AG04449 (cell line): ENCODE data around the gene USB1.

ENCODE experiments used
- CTCF ChIA-PET: fragments of 350-600 bp; formaldehyde crosslinking; extraction: SDS; loops from one replicate; lab custom pipeline; 2021; ENCODE audit warnings: antibody characterized with exemption; lab: Yijun Ruan, JAX
- POLR2A ChIA-PET: fragments of 400-600, 350-600 bp; formaldehyde crosslinking; extraction: SDS; loops from one replicate; lab custom pipeline; 2020; ENCODE audit warnings: antibody characterized with exemption, inconsistent platforms; lab: Yijun Ruan, JAX
- DNase-seq: peaks from one replicate; pipeline ENCODE4 v3.0.0-alpha.2; 2010; ENCODE audit warnings: low read depth, low spot score
- H3K4me3 ChIP-seq: 2 replicates; pipeline ENCODE4 v1.5.1; 2011; ENCODE audit warnings: low read depth, mild to moderate bottlenecking, control low read depth, low read length
- CTCF ChIP-seq: IDR thresholded peaks from one replicate; pipeline ENCODE4 v1.5.1; 2011; ENCODE audit warnings: mild to moderate bottlenecking, moderate library complexity, low read length, control low read depth, inconsistent platforms; ENCODE audit not compliant: insufficient read depth; ENCODE audit errors: missing control alignments

Gene USB1

GRCh38 chr16:57994778-57995177 lies 6.4 kb upstream of the USB1 start:
- POLR2A ChIA-PET = no interaction called here
- CTCF ChIA-PET = interaction anchor here (1.0 to 7.6 kb wide), 3 partner anchors 21 to 238 kb away, joined by 3 to 34 read pairs (median 3); no protein-coding TSS in a partner anchor
- peak; percentile 45 for TF ChIP-seq CTCF
- no peak overlapping the region for H3K4me3 ChIP-seq
- DNase-seq = no peak

GRCh38 chr16:57995721-57996405 lies 5.3 kb upstream of the USB1 start:
- ChIA-PET CTCF (interaction anchor here (0.6 to 7.6 kb wide), 3 partner anchors 8 to 239 kb away, joined by 3 to 34 read pairs (median 4); no protein-coding TSS in a partner anchor), POLR2A (no interaction called here)
- DNase-seq = no peak
- no peak for TF ChIP-seq CTCF
- no peak overlapping the region for H3K4me3 ChIP-seq

- ChIA-PET POLR2A (no interaction called here), CTCF (interaction anchor here (0.6 to 11.4 kb wide), 4 partner anchors 8 to 239 kb away, joined by 3 to 161 read pairs (median 18); no protein-coding TSS in a partner anchor)
- H3K4me3 ChIP-seq = no peak overlapping the region
- no peak for TF ChIP-seq CTCF
- DNase-seq = no peak
These were observed 4.6 kb upstream of the USB1 start for GRCh38 chr16:57996406-57997175.

- ChIA-PET POLR2A (no interaction called here), CTCF (interaction anchor here (4.7 to 11.4 kb wide), 2 partner anchors 8 to 94 kb away, joined by 32 to 161 read pairs; no protein-coding TSS in a partner anchor)
These were observed 4.1 kb upstream of the USB1 start for GRCh38 chr16:57997176-57997527.

DNA sequence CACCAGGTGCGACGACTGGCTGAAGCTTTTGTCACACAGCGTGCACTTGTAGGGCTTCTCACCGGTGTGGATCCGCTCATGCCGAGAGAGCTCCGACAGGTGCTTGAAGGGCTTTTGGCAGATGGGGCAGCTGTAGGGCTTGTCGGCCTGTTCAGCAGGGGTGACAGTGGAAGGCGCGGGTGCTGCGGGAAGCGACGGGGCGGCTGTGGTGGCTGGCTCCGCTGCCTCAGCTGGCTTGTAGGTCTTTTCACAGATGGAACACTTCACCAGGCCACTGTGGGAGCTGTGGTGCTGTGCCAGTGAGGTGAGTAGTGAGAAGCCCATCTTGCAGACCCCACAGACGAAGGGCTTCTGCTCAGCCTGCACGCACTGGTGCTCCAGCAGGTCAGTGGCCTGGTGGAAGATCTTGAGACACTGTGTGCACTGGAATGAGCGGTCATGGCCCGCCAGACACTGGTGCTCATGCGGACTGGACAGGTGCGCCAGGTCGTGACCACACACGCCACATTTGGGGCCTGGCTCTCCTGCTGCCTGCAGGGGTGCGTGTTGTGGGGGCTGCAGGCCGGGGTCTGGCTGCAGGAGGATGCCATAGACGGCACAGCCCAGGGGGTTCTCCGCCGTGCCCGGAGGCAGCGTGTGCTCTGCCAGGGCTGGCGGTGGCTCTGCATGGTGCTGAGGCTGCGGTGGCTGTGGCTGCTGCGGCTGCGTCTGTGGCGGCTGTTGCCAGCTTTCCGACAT lies 3.5 kb upstream of the USB1 start:
- no peak for TF ChIP-seq CTCF
- ChIA-PET CTCF (interaction anchor here (4.7 to 11.4 kb wide), 3 partner anchors 9 to 95 kb away, joined by 32 to 161 read pairs (median 56); no protein-coding TSS in a partner anchor), POLR2A (no interaction called here)
- no peak for DNase-seq
- H3K4me3 ChIP-seq = no peak overlapping the region

More at GRCh38 chr16:57997176-57997527, 4.1 kb upstream of the USB1 start:
- DNase-seq = no peak
- H3K4me3 ChIP-seq = no peak overlapping the region
- TF ChIP-seq CTCF = no peak

GRCh38 chr16:57998486-57998885 lies 2.7 kb upstream of the USB1 start:
- POLR2A ChIA-PET = no interaction called here
- no peak overlapping the region for H3K4me3 ChIP-seq
- TF ChIP-seq CTCF = no peak
- CTCF ChIA-PET = interaction anchor here (4.7 to 11.4 kb wide), 3 partner anchors 10 to 96 kb away, joined by 32 to 161 read pairs (median 56); no protein-coding TSS in a partner anchor
- no peak for DNase-seq
